ENCODE results near the gene RABL3.

DNA sequence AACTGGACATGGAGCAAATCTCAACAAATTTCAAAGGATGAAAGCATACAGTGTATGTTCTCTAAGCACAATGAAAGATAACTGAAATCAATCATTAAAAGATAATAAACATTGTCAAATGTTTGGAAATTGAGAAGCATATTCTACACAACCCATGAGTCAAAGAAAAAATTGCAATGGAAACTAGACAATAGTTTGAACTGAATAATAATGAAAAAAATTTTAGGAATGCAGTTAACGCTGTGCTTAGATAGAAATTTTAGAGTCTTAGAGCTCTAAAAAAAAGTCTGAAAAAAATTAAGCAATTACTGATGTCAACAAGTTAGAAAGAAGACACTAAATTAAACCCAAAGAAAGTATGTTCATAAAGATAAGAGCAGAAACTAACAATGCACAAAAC is 15.5 kb downstream of the RABL3 start:
- TF ChIP-seq EZH2 (IDR thresholded peaks at IDR 0.05; ENCODE audit: borderline replicate concordance, low read depth, low read length, severe bottlenecking), result no peak
- TF ChIP-seq, protein P1, sequence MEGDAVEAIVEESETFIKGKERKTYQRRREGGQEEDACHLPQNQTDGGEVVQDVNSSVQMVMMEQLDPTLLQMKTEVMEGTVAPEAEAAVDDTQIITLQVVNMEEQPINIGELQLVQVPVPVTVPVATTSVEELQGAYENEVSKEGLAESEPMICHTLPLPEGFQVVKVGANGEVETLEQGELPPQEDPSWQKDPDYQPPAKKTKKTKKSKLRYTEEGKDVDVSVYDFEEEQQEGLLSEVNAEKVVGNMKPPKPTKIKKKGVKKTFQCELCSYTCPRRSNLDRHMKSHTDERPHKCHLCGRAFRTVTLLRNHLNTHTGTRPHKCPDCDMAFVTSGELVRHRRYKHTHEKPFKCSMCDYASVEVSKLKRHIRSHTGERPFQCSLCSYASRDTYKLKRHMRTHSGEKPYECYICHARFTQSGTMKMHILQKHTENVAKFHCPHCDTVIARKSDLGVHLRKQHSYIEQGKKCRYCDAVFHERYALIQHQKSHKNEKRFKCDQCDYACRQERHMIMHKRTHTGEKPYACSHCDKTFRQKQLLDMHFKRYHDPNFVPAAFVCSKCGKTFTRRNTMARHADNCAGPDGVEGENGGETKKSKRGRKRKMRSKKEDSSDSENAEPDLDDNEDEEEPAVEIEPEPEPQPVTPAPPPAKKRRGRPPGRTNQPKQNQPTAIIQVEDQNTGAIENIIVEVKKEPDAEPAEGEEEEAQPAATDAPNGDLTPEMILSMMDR (IDR thresholded peaks at IDR 0.05; ENCODE audit: borderline replicate concordance, extremely low read depth, low read length, poor library complexity, severe bottlenecking), result no peak

Data from DND-41 (cell line).